Upper lobe of right lung (tissue), 1 donor: ENCODE results near the gene GALNT12. TPM values are rescaled to one million over a fixed set of nuclear protein-coding genes. Genes with fewer than 3 reads are reported as not detected.

ENCODE experiments used
- ATAC-seq: fragments of 200-7000 bp; cut with Tn5 transposase; one replicate; pipeline ENCODE4 v1.9.1; 2020; ENCODE audit warnings: mild to moderate bottlenecking, moderate library complexity
- DNase-seq: peaks from one replicate; pipeline ENCODE4 v3.0.0-alpha.2; 2020
- H3K27ac ChIP-seq: fragments of 200-600 bp; one replicate; pipeline ENCODE4 v1.8.0; 2022
- H3K27me3 ChIP-seq: fragments of 200-600 bp; one replicate; pipeline ENCODE4 v1.8.0; 2022; ENCODE audit warnings: mild to moderate bottlenecking
- H3K36me3 ChIP-seq: fragments of 200-600 bp; one replicate; pipeline ENCODE4 v1.8.0; 2022
- H3K4me1 ChIP-seq: fragments of 200-600 bp; one replicate; pipeline ENCODE4 v1.8.0; 2022
- H3K4me3 ChIP-seq: fragments of 200-600 bp; one replicate; pipeline ENCODE4 v1.8.0; 2022; ENCODE audit warnings: mild to moderate bottlenecking
- H3K9me3 ChIP-seq: fragments of 200-600 bp; one replicate; pipeline ENCODE4 v1.8.0; 2022
- CTCF ChIP-seq: fragments of 200-600 bp; IDR thresholded peaks from one replicate; pipeline ENCODE4 v1.8.0; 2022; ENCODE audit warnings: antibody characterized with exemption
- intact Hi-C: fragments of 100-400 bp; cut with DNase I; formaldehyde crosslinking; loops from one replicate; pipeline ENCODE4 v1.11.0; 2022
- total RNA-seq: library from RNA; stranded (reverse); fragmentation: NEBNext Ultra II Directional; extraction: Animal tissue kit (Norgen Biotek cat#: 25700); gene quantifications from one replicate; pipeline ENCODE4 v1.2.1, GENCODE V29; 2021
- donor health status: DM: no; HTN: yes; CAD: no; lungs with severe emphysema.

GALNT12 gene
- total RNA-seq, 1 donor from 2014 or later, result 28.3 TPM

- Histone ChIP-seq H3K4me1 (peaks cover 7% of the 10 kb centered on the region), H3K36me3 (peaks cover 7% of the 10 kb centered on the region), H3K27me3 (no peaks in the 10 kb centered on the region), H3K4me3 (no peak overlapping the region), H3K27ac (no peak overlapping the region), H3K9me3 (no peaks in the 10 kb centered on the region)
- intact Hi-C loops, result no loop called here
- ATAC-seq, result no peak
- no peak for TF ChIP-seq CTCF
- DNase-seq, result no peak
Measured at GRCh38 chr9:98778251-98778650, 29.2 kb upstream of the GALNT12 start.

GRCh38 chr9:98778711-98779530 is 28.5 kb upstream of the GALNT12 start:
- Histone ChIP-seq H3K36me3 (no peaks in the 10 kb centered on the region), H3K4me1 (peaks cover 7% of the 10 kb centered on the region), H3K27ac (no peak overlapping the region), H3K4me3 (no peak overlapping the region), H3K9me3 (no peaks in the 10 kb centered on the region), H3K27me3 (no peaks in the 10 kb centered on the region)
- TF ChIP-seq CTCF, result no peak
- intact Hi-C loops, result no loop called here
- no peak for DNase-seq
- ATAC-seq, result peak; percentile 66

GRCh38 chr9:98780059-98780749 is 27.3 kb upstream of the GALNT12 start:
- no peak for TF ChIP-seq CTCF
- no peak for DNase-seq
- ATAC-seq, result no peak

GRCh38 chr9:98781588-98782383 is 25.7 kb upstream of the GALNT12 start:
- Histone ChIP-seq H3K4me1 (peaks cover 7% of the 10 kb centered on the region), H3K27me3 (no peaks in the 10 kb centered on the region), H3K27ac (peak overlapping the region; percentile 53), H3K4me3 (no peak overlapping the region), H3K9me3 (no peaks in the 10 kb centered on the region), H3K36me3 (no peaks in the 10 kb centered on the region)
- intact Hi-C loops, result no loop called here
- TF ChIP-seq CTCF, result no peak
- DNase-seq, result peak; percentile 79
- peak; percentile 87 for ATAC-seq

More at GRCh38 chr9:98780059-98780749, 27.3 kb upstream of the GALNT12 start:
- peaks cover 7% of the 10 kb centered on the region for H3K4me1 ChIP-seq
- intact Hi-C loops, result no loop called here
- H3K36me3 ChIP-seq, result no peaks in the 10 kb centered on the region
- H3K9me3 ChIP-seq, result no peaks in the 10 kb centered on the region
- H3K27ac ChIP-seq, result no peak overlapping the region
- no peak overlapping the region for H3K4me3 ChIP-seq
- H3K27me3 ChIP-seq, result no peaks in the 10 kb centered on the region

GRCh38 chr9:98783518-98784226 is 23.8 kb upstream of the GALNT12 start:
- Histone ChIP-seq H3K4me1 (peaks cover 6% of the 10 kb centered on the region), H3K27me3 (no peaks in the 10 kb centered on the region), H3K36me3 (no peaks in the 10 kb centered on the region), H3K27ac (no peak overlapping the region), H3K4me3 (no peak overlapping the region), H3K9me3 (no peaks in the 10 kb centered on the region)
- intact Hi-C loops, result no loop called here
- ATAC-seq (no peak), DNase-seq (no peak)
- TF ChIP-seq CTCF, result no peak
